ENCODE data around the gene CSRNP3. TPM values are rescaled to one million over a fixed set of nuclear protein-coding genes. Genes with fewer than 3 reads are reported as not detected.

CSRNP3 gene
- polyA plus RNA-seq, 1 donor (not counting 4 experiments of a cell fraction or from before 2014, with no cell fraction given): 0.87 TPM

- Histone ChIP-seq H3K4me3 (ENCODE audit: control insufficient read depth in 2 of 3, extremely low read depth in 1 of 3, insufficient read depth in 2 of 3, low read depth in 1 of 3, low read length in 3 of 3) (no peak overlapping the region), H3K27ac (ENCODE audit: control insufficient read depth, insufficient read depth, low read length) (no peak overlapping the region), H3K79me2 (ENCODE audit: control insufficient read depth, insufficient read depth, low read length) (no peaks in the 10 kb centered on the region), H2AFZ (ENCODE audit: control insufficient read depth, low read length) (no peak overlapping the region), H3K9me3 (ENCODE audit: control insufficient read depth, low read depth, low read length) (no peaks in the 10 kb centered on the region), H3K36me3 (ENCODE audit: control insufficient read depth in 2 of 2, extremely low read depth in 1 of 2, insufficient read depth in 2 of 2, low read length in 2 of 2) (no peaks in the 10 kb centered on the region), H3K9ac (ENCODE audit: control insufficient read depth, extremely low read depth, insufficient read depth, low read length) (no peak overlapping the region), H4K20me1 (ENCODE audit: control insufficient read depth, extremely low read depth, insufficient read depth, low read length) (no peaks in the 10 kb centered on the region), H3K4me2 (ENCODE audit: control insufficient read depth, extremely low read depth, insufficient read depth, low read depth, low read length) (no peak overlapping the region), H3K9me1 (ENCODE audit: control insufficient read depth, extremely low read depth, insufficient read depth, low read length) (no peaks in the 10 kb centered on the region), H3K4me1 (ENCODE audit: control insufficient read depth, extremely low read depth, insufficient read depth, low read length) (no peaks in the 10 kb centered on the region), H3K27me3 (ENCODE audit: control insufficient read depth, extremely low read depth, insufficient read depth, low read length) (no peaks in the 10 kb centered on the region)
- TF ChIP-seq CTCF (optimal IDR thresholded peaks at IDR 0.05 in 1 of 3, IDR thresholded peaks at IDR 0.05 in 1 of 3, conservative IDR thresholded peaks at IDR 0.05 in 1 of 3; ENCODE audit: extremely low read depth in 1 of 3, insufficient read depth in 2 of 3, low read length in 3 of 3): no peak
- TF ChIP-seq EZH2 (IDR thresholded peaks at IDR 0.05; ENCODE audit: low read length): no peak
- dilution Hi-C loops (cut with MboI; ENCODE audit: extremely low pct_ligation_motif_present, low sequenced_read_pairs): no loop called here
- FAIRE-seq (no peak), DNase-seq (ENCODE audit: low read depth, low spot score) (no peak)
Measured at GRCh38 chr2:165593081-165593480, 123.6 kb downstream of the CSRNP3 start.

GRCh38 chr2:165594231-165594934 is 124.9 kb downstream of the CSRNP3 start:
- Histone ChIP-seq H3K9me1 (ENCODE audit: control insufficient read depth, extremely low read depth, insufficient read depth, low read length) (no peaks in the 10 kb centered on the region), H3K9me3 (ENCODE audit: control insufficient read depth, low read depth, low read length) (no peaks in the 10 kb centered on the region), H3K27me3 (ENCODE audit: control insufficient read depth, extremely low read depth, insufficient read depth, low read length) (no peaks in the 10 kb centered on the region), H3K27ac (ENCODE audit: control insufficient read depth, insufficient read depth, low read length) (no peak overlapping the region), H3K4me3 (ENCODE audit: control insufficient read depth in 2 of 3, extremely low read depth in 1 of 3, insufficient read depth in 2 of 3, low read depth in 1 of 3, low read length in 3 of 3) (no peak overlapping the region), H4K20me1 (ENCODE audit: control insufficient read depth, extremely low read depth, insufficient read depth, low read length) (no peaks in the 10 kb centered on the region), H3K4me2 (ENCODE audit: control insufficient read depth, extremely low read depth, insufficient read depth, low read depth, low read length) (no peak overlapping the region), H3K9ac (ENCODE audit: control insufficient read depth, extremely low read depth, insufficient read depth, low read length) (no peak overlapping the region), H2AFZ (ENCODE audit: control insufficient read depth, low read length) (no peak overlapping the region), H3K4me1 (ENCODE audit: control insufficient read depth, extremely low read depth, insufficient read depth, low read length) (no peaks in the 10 kb centered on the region), H3K79me2 (ENCODE audit: control insufficient read depth, insufficient read depth, low read length) (no peaks in the 10 kb centered on the region), H3K36me3 (ENCODE audit: control insufficient read depth in 2 of 2, extremely low read depth in 1 of 2, insufficient read depth in 2 of 2, low read length in 2 of 2) (no peaks in the 10 kb centered on the region)
- no peak for TF ChIP-seq EZH2 (IDR thresholded peaks at IDR 0.05; ENCODE audit: low read length)
- no peak for TF ChIP-seq CTCF (optimal IDR thresholded peaks at IDR 0.05 in 1 of 3, IDR thresholded peaks at IDR 0.05 in 1 of 3, conservative IDR thresholded peaks at IDR 0.05 in 1 of 3; ENCODE audit: extremely low read depth in 1 of 3, insufficient read depth in 2 of 3, low read length in 3 of 3)
- dilution Hi-C loops (cut with MboI; ENCODE audit: extremely low pct_ligation_motif_present, low sequenced_read_pairs): no loop called here
- DNase-seq (ENCODE audit: low read depth, low spot score) (no peak), FAIRE-seq (no peak)
